Muscle of back (tissue), 11 donors: ENCODE data around the gene DHCR24. TPM values are rescaled to one million over a fixed set of nuclear protein-coding genes. Genes with fewer than 3 reads are reported as not detected.
A peak's percentile ranks its signal among the peaks of the same experiment; 100 is the strongest.

Source experiments
- DNase-seq, 3 donors: peaks; one replicate each; pipeline versions ENCODE4 v3.0.0 to v3.0.0-alpha.2; 2013
- polyA plus RNA-seq, 10 donors: library from polyadenylated mRNA; unstranded; fragments of 120-200 nt; gene quantifications; one replicate each; pipeline ENCODE4 v1.2.1, GENCODE V29; 2013; ENCODE audit not compliant: insufficient read length in 10 of 10

DHCR24 gene
- polyA plus RNA-seq, 10 donors, result 16.4 to 47.8 (median 23.9) TPM

GRCh38 chr1:54804471-54805132 is 82.4 kb downstream of the DHCR24 start:
- DNase-seq, result no peak

GRCh38 chr1:54803761-54804470 is 83.1 kb downstream of the DHCR24 start:
- no peak for DNase-seq

- no peak for DNase-seq
Measured at GRCh38 chr1:54800899-54801759, 85.9 kb downstream of the DHCR24 start, which contains the start of gene TTC22. TTC22 (minus strand) TSS chr1:54801323; CDS start chr1:54801163, 160 bp downstream.

GRCh38 chr1:54800041-54800898 is 86.7 kb downstream of the DHCR24 start:
- DNase-seq, result peak in 1 of 3 donors; percentile 32

Other genes with a start within 250 kb of the DHCR24 start
- 1 to 10 TPM; 1.3 to 8.5 (median 3.2) TPM for gene MROH7, start 245.4 kb downstream of the DHCR24 start, polyA plus RNA-seq
- gene TTC4, start 171.3 kb downstream of the DHCR24 start, polyA plus RNA-seq, result 10 to 100 TPM; 20.9 to 32.2 (median 26.1) TPM
- gene PARS2, start 122.7 kb downstream of the DHCR24 start, polyA plus RNA-seq, result 1 to 10 TPM; 3.6 to 5.3 (median 4.4) TPM
- gene TTC22, start 85.9 kb downstream of the DHCR24 start, polyA plus RNA-seq, result 1 to 10 TPM in 2 of 10 donors, under 1 TPM in 5, not detected in 3; 0.06 to 1.7 (median 0.23) TPM
- gene TMEM61, start 93.4 kb upstream of the DHCR24 start, polyA plus RNA-seq, result under 1 TPM in 2 of 10 donors, not detected in 8; 0.16 to 0.30 TPM
- under 1 TPM in 4 of 10 donors, not detected in 6; 0.03 to 0.08 (median 0.05) TPM for gene BSND, start 111.7 kb upstream of the DHCR24 start, polyA plus RNA-seq
- 10 to 100 TPM in 1 of 10 donors, 1 to 10 TPM in 9; 2.7 to 27.2 (median 4.8) TPM for gene PCSK9, start 152.4 kb upstream of the DHCR24 start, polyA plus RNA-seq